EH (cell line): ENCODE results near the gene IRX2.

Source experiments
- DNase-seq: peaks from one replicate; pipeline ENCODE4 v3.0.0-alpha.2; 2015; ENCODE audit warnings: low read depth

The IRX2 gene

GRCh38 chr5:2751592-2752021 is at the start of gene IRX2:
TSS of gene IRX2 (minus strand) at chr5:2751677. CDS start at chr5:2751413, 264 bp downstream.
- peak; percentile 98 for DNase-seq

GRCh38 chr5:2800035-2800434 is 48.6 kb upstream of the IRX2 start:
- no peak for DNase-seq

GRCh38 chr5:2797981-2798380 is 46.5 kb upstream of the IRX2 start:
- DNase-seq: peak; percentile 13

- DNase-seq: no peak
These were observed 45.7 kb upstream of the IRX2 start for GRCh38 chr5:2797160-2797559.

- DNase-seq: peak; percentile 27
These were observed 31.7 kb upstream of the IRX2 start for GRCh38 chr5:2783223-2783622.

GRCh38 chr5:2782658-2783057 is 31.2 kb upstream of the IRX2 start:
- no peak for DNase-seq

- DNase-seq: no peak
These were observed 29.1 kb upstream of the IRX2 start for GRCh38 chr5:2780421-2781171.

GRCh38 chr5:2779459-2779858 is 28.0 kb upstream of the IRX2 start:
- no peak for DNase-seq

GRCh38 chr5:2776337-2777302 is 25.1 kb upstream of the IRX2 start:
- DNase-seq: no peak

GRCh38 chr5:2773327-2773726 is 21.9 kb upstream of the IRX2 start:
- DNase-seq: no peak

GRCh38 chr5:2767089-2767488 is 15.6 kb upstream of the IRX2 start:
- no peak for DNase-seq

- no peak for DNase-seq
These were observed 13.1 kb upstream of the IRX2 start for GRCh38 chr5:2764581-2764980.

GRCh38 chr5:2763533-2763794 is 12.0 kb upstream of the IRX2 start:
- DNase-seq: no peak

GRCh38 chr5:2762744-2763532 is 11.5 kb upstream of the IRX2 start:
- no peak for DNase-seq

GRCh38 chr5:2761921-2762488 is 10.5 kb upstream of the IRX2 start:
- DNase-seq: no peak

- no peak for DNase-seq
These were observed 8.4 kb upstream of the IRX2 start for GRCh38 chr5:2759696-2760461.

GRCh38 chr5:2759091-2759490 is 7.6 kb upstream of the IRX2 start:
- DNase-seq: no peak

- DNase-seq: no peak
These were observed 7.2 kb upstream of the IRX2 start for GRCh38 chr5:2758632-2759031.

- DNase-seq: peak; percentile 99
These were observed 6.3 kb upstream of the IRX2 start for GRCh38 chr5:2757563-2758351.
